A549 (cell line): ENCODE results near the gene CAND2.

ENCODE experiments used
- MAFK ChIP-seq: fragments of 450-650 bp; IDR thresholded peaks from 2 replicates; pipeline ENCODE4 v1.6.1; 2014; ENCODE audit not compliant: partially characterized antibody
- TF ChIP-seq, protein P1 (sequence below): fragments of >200 bp; sonication (Bioruptor Twin); formaldehyde crosslinking; IDR thresholded peaks from 3 replicates; pipeline ENCODE4 v1.5.1; 2016

DNA sequence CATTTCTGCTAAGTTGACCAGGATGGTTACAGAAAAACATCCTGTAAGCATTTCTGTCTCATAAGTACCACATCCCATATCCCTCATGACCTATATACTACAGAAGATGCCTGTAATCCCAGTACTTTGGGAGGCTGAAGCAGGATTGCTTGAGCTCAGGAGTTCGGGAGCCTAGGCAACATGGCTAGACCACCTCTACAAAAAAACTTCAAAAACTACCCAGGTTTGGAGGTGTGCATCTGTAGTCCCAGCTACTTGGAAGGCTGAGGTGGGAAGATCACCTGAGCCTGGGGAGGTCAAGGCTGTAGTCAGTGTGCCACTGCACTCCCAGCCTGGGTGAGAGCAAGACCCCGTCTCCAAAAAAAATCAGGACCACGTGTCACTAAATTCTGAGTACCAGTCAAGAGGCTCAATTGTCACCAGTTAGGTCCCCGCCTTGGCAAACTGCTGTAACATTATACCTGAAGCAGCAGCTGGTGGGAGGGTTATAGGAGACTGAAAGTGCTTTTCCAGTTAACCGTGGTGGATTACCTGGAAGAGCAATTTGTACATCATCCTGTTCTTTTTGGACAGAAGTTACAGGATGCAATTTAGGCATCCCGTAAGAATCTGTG lies 38.7 kb downstream of the CAND2 start:
- TF ChIP-seq, protein P1, sequence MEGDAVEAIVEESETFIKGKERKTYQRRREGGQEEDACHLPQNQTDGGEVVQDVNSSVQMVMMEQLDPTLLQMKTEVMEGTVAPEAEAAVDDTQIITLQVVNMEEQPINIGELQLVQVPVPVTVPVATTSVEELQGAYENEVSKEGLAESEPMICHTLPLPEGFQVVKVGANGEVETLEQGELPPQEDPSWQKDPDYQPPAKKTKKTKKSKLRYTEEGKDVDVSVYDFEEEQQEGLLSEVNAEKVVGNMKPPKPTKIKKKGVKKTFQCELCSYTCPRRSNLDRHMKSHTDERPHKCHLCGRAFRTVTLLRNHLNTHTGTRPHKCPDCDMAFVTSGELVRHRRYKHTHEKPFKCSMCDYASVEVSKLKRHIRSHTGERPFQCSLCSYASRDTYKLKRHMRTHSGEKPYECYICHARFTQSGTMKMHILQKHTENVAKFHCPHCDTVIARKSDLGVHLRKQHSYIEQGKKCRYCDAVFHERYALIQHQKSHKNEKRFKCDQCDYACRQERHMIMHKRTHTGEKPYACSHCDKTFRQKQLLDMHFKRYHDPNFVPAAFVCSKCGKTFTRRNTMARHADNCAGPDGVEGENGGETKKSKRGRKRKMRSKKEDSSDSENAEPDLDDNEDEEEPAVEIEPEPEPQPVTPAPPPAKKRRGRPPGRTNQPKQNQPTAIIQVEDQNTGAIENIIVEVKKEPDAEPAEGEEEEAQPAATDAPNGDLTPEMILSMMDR, result no peak
- no peak for TF ChIP-seq MAFK
